GM12891 (cell line): Measurements from ENCODE around the gene GHR.

ENCODE experiments used
- POLR2A ChIP-seq: IDR thresholded peaks from 2 replicates; pipeline ENCODE4 v1.6.1; 2011; ENCODE audit warnings: low read depth, low read length, control low read depth
- TAF1 ChIP-seq: IDR thresholded peaks from 2 replicates; pipeline ENCODE4 v1.6.1; 2011; ENCODE audit warnings: low read depth, low read length, control low read depth

GRCh38 chr5:42419294-42419693 is 3.9 kb upstream of the GHR start:
- TF ChIP-seq POLR2A = no peak
- no peak for TF ChIP-seq TAF1
